NCI-H146 (cell line): ENCODE results near the gene ESR1.
"Not testable (repeated sequence)": the region's sequence is repeated elsewhere in the genome, so short reads cannot be mapped to it uniquely, and the experiment has no call there.

Source experiments
- DNase-seq: peaks from one replicate; lab custom pipeline; 2025; lab: John Stamatoyannopoulos, UW

ESR1 gene

DNA sequence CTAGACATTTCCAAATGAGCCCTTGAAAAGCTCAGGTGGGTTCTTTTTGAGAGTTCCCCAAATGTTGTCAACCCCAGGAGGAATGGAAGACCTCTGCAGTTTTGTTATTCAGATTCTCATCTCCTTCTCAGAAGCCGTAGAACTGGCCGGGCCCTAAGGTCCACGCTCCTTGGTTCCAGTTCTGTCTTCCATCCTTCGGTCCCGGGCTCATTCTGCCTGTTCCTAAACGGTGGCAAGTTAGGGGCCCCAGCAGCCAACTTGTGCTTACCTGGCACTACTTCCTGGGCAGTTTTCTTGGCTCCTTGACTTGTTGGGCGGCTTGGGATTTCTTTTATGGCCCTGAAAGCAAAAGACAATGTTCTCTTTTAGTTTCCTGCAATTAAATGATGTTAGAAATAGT lies 6.4 kb downstream of the ESR1 start:
- no peak for DNase-seq

DNA sequence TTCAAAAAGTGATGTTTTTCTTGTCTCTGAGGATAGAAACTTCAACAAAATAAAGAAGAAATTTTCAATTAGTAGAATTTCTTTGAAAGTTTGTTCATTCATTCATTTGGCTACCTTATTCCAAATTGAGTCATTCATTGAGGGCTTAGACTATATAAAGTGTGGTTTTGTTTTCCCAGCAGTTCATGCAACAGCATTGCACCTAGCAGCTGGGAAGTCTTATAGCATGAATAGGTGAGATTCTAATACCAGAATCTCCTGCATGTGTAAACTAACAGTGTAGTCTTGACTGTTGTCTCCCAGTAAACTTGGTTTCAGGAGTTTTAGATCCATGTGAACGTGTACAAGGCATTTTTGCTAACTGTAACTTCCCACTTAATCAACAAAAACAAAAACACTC lies 7.1 kb downstream of the ESR1 start:
- no peak for DNase-seq

DNA sequence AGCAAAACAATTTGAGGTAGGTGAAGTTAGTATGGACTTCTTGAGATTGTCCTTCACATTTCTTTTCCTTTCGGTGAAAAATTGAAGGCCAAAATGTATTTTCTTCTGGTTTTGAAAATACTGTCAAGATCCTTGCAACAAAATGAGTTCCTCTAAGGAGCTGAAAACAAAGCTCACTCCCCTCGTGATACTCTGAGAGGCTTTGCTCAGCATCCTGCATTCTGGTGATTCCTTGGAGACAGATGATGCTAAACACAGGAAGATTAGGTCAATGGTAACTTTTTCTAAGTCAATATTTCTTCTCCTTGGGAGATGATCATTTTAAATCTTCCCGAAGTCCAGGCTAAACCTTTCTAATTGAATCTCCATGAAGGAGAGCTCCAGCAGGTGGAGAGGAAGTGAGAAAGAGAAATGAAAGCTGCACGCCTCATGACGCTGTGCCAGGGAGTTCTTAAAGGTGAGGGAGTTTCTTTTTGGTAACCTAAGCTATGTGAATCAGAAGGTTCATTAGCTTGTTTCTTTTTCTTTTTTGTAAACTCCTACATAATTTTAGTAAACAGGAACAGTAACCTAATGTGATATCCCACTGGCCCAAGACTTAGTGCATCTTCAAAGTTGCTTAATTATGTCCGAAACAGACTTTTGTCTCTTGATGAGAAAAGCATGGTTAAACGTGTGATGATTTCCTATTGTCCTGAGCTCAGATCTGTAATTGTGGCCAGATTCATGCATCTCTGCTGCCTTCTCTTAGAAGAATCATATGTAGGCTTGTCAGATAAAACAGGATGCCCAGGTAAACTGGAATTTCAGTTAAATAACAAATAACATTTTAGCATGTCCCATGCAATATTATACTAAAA lies 15.0 kb downstream of the ESR1 start:
- no peak for DNase-seq

DNA sequence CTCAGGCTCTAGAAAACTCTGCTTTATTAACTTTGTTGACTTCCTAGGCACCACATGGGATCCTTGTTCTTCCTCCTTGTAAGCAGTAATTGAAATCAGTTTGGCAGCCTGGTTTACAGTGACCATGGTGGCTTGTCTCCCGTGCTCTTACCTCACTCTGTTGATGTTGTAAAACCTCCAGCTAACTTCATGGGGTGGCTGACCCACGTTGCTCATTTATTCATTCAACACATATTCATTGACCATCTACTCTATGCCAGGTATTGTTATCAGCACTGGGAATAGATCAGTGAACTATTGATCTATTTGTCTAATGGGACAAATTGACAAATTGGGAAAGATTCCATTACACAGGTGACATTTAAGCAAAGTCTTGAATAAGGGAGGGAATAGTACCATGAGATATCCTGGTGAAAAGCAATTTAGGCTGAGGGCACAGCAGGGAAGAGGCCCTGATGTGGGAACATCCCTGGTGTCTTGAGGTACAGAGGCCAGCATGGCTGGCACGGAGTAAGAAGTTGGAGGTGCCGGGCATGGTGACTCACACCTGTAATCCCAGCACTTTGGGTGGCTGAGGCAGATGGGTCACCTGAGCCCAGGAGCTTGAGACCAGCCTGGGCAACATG lies 19.1 kb downstream of the ESR1 start:
- DNase-seq = no peak

DNA sequence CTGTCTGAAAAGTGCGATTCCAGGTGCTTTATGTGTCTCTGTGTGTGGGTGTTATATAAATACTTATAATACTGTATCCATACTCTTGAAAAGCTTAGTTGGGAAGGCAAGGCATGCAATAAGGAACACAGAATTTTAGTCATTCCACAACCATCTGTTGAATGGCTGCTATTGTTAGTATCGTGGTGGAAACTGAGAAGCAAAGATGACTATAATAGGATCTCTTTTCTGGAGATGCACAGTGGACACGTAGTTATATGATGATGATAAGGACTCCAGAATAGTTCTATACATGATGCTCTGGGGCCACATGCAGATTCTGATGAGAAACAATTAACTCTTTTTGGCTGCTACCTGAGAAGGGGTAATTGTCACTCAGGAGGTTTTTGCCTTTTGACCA lies 25.2 kb downstream of the ESR1 start:
- no peak for DNase-seq

DNA sequence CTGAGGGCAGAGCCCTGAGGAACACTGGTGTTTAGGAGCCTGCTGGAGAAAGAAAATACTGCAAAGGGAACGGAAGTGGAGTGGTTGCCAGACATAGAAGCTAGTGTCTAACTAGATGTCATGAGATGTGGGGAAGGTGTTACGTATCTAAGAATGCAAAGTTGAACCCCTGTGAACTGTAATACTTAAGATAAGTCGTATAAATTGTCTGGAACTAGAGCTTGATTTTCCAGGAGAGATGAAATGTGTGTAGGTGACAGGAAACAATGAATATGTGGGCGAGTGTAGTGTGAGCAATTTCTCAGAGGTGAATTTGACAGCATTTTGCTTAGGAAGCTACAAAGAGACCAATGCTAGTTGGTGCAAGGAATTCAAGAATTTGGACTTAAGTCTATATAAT lies 27.9 kb downstream of the ESR1 start:
- no peak for DNase-seq

DNA sequence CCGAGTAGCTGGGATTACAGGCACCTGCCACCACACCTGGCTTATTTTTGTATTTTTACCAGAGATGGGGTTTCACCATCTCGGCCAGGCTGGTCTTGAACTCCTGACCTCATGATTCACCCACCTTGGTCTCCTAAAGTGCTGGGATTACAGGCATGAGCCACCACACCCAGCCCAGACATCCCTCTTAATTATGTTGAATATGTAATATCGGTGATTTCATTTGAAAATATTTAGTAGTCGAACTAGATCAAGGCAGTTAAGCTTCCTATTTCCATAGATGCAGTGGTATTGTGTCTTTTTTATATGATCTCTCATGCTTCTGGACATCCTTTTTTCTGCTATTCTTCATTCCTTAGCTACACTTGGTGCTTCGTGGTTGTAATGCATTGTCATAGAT lies 29.7 kb downstream of the ESR1 start:
- DNase-seq = no peak

DNA sequence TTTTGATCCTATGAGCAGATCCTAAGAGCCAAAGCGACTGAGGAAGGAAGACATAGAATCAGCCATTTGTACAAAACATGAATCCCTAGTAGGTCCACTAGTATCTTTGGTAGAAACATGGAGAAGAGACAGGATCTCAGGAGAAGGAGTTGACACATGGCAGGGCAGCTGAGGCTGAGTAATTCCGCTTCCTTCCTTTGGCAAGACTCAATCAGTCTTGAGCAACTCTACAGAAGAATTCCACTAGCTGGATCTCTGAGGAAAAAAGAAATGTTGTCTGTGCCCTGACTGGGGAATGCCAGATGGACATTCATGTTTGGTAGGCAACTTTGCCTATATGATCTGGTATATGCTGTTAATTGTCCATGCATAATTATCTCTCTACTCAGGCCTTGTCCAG lies 35.3 kb downstream of the ESR1 start:
- no peak for DNase-seq

DNA sequence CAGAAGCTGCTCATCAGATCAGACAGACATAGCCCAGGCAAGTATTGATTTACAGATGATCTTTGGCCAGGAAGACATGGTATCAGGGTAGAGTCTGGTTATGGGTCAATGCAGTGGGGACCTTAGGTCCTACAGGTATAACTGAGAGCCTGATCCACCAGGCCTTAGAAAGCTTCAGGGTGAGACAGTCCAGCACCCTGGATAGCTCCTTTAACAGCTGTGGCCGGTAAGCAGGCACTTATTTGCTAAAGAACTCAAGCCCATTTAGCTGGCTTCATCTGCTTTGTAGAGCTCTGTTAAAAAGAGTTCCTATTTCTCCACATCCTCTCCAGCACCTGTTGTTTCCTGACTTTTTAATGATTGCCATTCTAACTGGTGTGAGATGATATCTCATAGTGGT lies 39.6 kb downstream of the ESR1 start:
- DNase-seq = no peak

DNA sequence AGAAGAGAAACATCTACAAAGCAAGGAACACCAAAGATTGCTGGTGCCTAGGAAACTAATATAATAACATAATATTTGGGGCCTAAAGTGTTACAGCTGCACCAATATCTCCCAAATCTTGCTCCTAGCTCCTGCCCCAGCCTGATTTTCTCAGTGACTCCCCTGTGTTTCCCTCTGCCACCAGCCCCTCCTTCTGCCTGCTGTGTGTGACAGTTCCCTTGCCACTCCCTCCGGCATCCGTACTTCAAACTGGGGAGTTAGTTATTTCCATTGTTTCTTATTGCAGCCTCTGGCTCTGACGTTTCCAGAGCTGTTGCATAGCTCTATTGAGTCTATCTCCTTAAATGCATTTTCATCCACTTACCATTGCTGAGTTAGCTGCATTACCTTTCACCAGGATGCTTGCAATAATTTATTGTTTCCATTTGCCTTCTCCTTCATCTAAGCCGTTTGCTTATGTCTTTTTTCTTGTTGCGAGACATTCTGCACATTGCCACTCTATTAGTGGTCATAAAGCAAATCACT lies 43.1 kb downstream of the ESR1 start:
- DNase-seq = no peak

DNA sequence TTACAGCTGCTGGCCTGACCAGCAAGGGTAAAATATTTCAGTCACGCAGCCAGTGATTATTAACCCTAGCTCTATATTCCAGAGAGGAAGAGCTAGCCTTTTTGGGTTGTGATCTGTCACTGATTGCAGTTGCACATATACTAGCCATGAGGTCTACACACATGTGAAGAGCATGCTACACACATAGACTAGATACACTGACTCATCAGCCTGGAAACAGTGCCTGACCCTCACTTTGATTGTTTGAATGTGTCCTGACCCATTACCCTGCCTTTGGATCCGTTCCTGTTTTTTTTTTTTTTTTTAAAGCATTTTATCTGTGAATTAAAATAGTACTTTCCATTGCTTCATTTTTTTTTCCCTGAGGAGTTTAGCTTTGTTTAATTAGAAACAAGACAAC lies 50.8 kb downstream of the ESR1 start:
- no peak for DNase-seq

DNA sequence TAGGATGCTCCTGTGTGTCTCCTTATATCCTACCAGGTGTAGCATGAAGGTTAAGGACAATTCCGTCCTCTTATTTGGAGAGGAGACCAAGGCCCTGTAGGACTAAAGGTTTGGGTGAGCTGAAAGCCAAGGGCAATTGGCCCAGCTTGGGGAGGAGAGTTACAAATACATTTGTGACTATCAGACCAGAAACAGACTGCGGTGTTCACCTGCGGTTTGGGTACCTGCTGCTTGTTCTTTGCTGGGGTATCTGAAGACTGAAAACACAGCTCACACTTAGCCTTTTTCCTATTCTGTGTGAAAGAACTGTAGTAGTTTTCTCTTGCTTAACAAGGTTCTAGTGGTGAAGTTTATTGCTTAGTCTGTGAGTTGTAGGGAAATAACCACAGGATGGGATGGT lies 55.0 kb downstream of the ESR1 start:
- DNase-seq = no peak

DNA sequence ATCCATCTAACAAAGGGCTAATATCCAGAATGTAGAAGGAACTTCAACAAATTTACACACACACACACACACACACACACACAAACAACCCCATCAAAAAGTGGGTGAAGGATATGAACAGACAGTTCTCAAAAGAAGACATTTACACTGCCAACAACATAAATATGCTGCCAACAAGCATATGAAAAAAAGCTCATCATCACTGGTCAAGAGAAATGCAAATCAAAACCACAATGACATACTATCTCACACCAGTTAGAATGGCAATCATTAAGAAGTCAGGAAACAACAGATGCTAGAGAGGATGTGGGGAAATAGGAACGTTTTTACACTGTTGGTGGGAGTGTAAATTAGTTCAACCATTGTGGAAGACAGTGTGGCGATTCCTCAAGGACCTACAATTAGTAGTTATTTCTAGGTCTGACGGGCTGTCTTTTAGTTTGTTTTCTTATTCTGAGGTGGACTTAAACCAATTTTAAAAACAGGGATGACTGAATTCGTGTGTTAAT lies 59.9 kb downstream of the ESR1 start:
- DNase-seq = not testable (repeated sequence)

DNA sequence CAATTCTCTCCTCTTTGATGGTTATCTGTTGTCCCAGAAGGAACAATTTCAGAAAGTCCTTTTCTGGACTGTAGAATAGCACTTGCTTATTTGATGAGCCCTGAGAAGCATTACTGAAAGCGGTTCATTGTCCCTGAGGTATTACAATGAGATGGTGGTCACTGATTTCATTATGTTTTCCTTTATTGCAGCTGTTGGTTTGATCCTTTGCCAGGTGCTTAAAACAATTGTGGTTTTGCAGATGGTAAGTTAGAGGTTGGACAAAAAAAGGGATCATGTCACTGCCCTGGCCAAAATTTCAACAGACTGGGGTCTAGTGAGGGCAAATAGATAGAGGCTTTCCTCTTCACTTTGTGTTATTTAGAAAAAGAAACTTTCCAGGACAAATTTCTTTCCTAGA lies 61.9 kb downstream of the ESR1 start:
- no peak for DNase-seq

DNA sequence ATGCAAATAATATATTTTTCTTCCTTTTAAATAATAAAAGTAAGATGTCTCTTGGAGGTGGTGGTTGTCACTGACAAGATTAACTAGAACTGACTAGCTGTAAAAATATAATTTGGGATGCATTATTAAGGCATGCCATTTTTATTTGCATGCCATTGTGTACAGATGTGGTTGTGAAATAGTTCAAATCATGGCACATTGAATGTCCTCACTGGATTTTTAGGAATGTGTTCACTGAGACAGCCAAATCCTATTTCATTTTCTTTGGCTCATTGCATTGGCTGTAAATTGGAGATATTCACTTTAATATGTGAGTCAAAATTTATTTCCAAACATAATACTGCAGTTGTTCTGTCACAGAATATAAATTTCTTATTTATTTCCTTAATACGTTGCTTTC lies 62.3 kb downstream of the ESR1 start:
- DNase-seq = no peak

DNA sequence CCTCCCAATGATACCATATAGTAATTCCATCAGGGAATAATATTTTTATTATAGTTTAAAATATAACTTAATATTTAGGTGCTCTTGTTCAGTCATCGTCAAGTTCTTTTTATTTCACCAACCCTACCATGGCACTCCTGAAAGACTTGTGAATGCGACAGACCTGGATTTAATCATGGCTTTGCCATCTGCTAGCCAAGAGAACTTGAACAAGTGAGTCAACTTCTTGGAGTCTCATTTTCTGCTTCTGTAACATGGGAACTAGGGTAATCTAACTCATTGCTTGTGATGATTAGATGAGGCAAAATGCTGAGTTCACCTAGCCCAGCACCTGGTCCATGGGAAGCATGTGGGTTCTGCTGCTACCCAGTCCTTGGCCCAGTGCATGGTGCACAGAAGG lies 62.9 kb downstream of the ESR1 start:
- DNase-seq = no peak

DNA sequence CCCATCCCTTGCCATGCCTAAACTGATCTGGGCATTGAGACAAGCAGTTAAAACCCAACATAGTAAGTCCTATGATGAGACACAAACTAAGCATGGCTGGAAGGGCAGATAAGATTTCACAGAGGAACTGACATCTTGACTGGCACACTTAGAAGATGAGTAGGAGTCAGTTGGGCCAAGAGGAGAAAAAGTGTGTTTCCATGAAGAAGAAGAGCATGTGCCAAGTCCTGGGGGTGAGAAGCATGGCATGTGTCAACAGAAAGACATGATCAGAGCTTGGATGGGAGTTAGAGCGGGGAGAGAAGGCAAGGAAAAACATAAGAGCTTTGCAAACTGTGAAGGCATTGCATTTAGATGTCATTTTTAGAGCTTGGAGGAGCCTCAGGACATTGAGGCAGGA lies 68.0 kb downstream of the ESR1 start:
- no peak for DNase-seq

DNA sequence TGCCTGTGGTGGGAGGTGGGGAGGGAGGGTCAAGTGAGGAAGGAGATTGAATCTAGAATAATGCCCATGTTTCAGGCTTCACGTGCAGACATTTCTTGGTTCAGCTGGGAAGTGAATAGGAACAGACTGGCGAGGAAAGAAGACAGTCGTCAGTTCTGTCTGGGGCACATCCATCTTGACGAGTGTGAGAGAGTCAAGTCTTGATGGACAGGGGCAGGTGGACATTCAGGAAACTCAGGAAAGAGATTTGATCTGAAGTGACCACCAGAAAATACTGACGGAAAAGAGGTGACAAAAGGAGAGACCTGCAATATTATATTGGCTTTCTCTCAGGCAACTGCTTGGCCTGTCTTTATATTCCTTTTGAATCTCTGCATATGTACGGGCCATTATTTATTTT lies 68.6 kb downstream of the ESR1 start:
- no peak for DNase-seq

DNA sequence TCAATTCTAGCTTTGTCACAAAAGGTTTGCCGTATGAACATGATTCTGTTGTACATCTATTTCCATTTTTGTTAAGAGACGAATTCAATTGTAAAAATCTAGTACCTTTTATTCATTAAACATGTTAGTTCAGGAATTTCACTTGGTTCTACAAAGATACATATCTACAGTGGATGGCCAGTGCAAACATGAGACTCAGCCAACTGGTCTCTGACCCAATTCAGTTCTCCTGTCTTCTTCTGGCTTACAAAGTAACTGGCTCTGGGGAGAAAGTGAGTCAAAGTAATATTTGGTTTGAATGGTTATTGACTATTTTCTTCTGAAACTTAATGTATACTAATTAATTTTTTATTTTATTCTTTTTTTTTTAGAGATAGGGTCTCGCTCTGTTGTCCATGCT lies 70.0 kb downstream of the ESR1 start:
- DNase-seq = no peak

DNA sequence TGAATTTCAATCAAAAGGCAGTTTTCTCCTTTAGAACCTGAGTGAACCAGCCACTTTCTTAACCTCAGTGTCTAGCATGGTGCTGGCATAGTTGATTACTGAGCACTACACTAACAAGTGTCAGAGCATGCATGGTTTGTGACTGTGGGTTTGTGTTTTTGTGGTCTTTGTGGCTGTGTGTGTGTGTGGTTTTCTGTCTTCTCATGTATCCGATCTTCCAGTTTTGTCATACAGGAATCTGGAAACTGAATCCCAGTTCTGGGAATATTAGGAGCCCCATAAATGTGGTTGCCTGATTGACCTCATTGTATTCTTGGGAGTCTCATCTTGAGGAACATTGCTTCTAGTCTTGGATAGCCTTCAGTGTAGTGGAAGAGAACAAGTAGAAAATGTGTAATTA lies 73.7 kb downstream of the ESR1 start:
- DNase-seq = no peak

DNA sequence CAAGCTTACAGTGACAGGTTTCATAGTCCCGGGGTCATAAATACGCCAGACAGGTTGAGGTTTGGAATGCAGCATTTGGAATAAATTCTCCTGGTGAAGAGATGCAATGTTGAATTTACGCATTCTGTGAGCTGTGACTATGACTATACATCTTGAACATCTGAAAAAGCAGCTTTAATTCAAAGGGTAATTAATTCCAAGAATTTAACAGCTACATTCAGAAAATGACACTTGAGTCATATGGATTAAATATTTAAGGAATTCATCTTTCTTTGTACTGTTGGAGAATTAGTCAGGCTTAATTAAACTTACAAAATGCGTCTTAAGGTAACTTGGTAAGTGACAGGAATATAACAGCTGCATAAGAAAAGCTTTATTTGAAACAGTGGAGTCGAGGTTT lies 74.7 kb downstream of the ESR1 start:
- no peak for DNase-seq

DNA sequence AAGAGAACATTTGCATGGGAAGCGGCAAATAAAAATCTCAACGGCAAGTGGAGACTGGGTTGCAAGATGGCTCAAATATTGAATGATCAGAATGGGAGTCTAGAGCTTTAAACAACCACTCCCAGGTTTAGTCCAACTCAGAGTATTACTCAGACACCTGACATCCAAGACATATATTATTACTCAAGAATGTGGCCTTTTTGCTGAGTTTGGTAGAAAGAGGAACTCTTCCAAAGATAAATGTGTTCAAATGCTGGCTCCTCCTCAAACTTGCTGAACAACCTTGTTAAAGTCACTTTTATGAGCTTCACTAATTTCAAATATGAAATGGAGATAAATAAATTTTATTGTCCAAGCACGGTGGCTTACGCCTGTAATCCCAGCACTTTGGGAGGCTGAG lies 77.8 kb downstream of the ESR1 start:
- no peak for DNase-seq

DNA sequence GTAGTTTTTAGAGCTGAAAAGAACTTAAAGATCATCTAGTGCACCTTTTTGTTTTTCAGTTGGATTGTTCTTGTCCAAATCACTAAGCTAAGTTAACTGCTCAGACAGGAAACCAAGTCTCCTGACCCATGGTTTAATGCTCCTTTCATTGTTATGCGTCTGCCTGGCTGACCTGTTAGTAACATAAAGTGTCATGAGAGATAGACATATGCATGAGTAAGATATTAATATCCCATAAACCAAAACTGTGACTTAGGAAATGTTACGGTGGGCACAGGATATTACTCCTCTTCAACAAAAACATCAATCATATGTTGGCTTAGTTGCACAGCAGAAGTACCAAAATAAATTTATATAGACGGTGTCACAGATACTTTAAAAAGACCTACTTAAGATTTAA lies 84.0 kb downstream of the ESR1 start:
- DNase-seq = no peak

DNA sequence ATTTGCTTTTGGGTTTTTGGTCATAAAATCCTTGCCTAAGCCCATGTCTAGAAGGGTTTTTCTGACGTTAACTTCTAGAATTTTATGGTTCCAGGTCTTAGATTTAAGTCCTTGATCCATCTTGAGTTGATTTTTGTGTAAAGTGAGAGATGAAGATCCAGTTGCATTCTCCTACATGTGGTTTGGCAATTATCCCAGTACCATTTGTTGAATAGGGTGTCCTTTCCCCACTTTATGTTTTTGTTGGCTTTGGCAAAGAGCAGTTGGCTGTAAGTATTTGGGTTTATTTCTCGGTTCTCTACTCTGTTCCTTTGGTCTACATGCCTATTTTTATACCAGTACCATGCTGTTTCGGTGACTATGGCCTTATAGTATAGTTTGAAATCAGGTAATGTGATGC lies 86.9 kb downstream of the ESR1 start:
- not testable (repeated sequence) for DNase-seq
